ENCODE data around the gene RNF220.
A peak's percentile ranks its signal among the peaks of the same experiment; 100 is the strongest.
"Not testable (repeated sequence)": the region's sequence is repeated elsewhere in the genome, so short reads cannot be mapped to it uniquely, and the experiment has no call there.

Gene RNF220

GRCh38 chr1:44654621-44655187, 249.6 kb downstream of the RNF220 start:
- DNase-seq (no peak), ATAC-seq (no peak)

GRCh38 chr1:44655609-44656008, 250.6 kb downstream of the RNF220 start:
- ATAC-seq: no peak
- DNase-seq: peak; percentile 23

- ATAC-seq: no peak
- DNase-seq: no peak
These were observed 254.5 kb downstream of the RNF220 start for GRCh38 chr1:44659566-44659965.

- ATAC-seq: no peak
- DNase-seq: no peak
These were observed 255.1 kb downstream of the RNF220 start for GRCh38 chr1:44660176-44660575.

- no peak for DNase-seq
These were observed 257.0 kb downstream of the RNF220 start for GRCh38 chr1:44661781-44662682.

GRCh38 chr1:44662683-44663030, 257.6 kb downstream of the RNF220 start:
- ATAC-seq (no peak), DNase-seq (no peak)

More at GRCh38 chr1:44661781-44662682, 257.0 kb downstream of the RNF220 start:
- ATAC-seq: no peak

- DNase-seq (no peak), ATAC-seq (no peak)
These were observed 258.4 kb downstream of the RNF220 start for GRCh38 chr1:44663417-44663816.

GRCh38 chr1:44664730-44665370, 259.8 kb downstream of the RNF220 start:
- ATAC-seq (peak; percentile 80), DNase-seq (peak; percentile 52)

GRCh38 chr1:44666719-44667118, 261.7 kb downstream of the RNF220 start:
- not testable (repeated sequence) for DNase-seq, ATAC-seq

GRCh38 chr1:44670751-44671640, 265.9 kb downstream of the RNF220 start:
- DNase-seq: no peak

GRCh38 chr1:44672254-44672955, 267.4 kb downstream of the RNF220 start:
- no peak for ATAC-seq

More at GRCh38 chr1:44670751-44671640, 265.9 kb downstream of the RNF220 start:
- no peak for ATAC-seq

GRCh38 chr1:44672961-44673674, 268.1 kb downstream of the RNF220 start:
- DNase-seq: no peak
- no peak for ATAC-seq

More at GRCh38 chr1:44672254-44672955, 267.4 kb downstream of the RNF220 start:
- no peak for DNase-seq

- no peak for DNase-seq
- no peak for ATAC-seq
These were observed 268.6 kb downstream of the RNF220 start for GRCh38 chr1:44673675-44674112.

- peak; percentile 98 for ATAC-seq
- DNase-seq: peak; percentile 97
These were observed 269.3 kb downstream of the RNF220 start, which contains the start of the genes ARMH1 and TMEM53 for GRCh38 chr1:44674113-44675000. Gene ARMH1 (plus strand): TSS chr1:44674714. CDS start chr1:44689698, 14,984 bp downstream. Gene TMEM53 (minus strand): TSS chr1:44674481. CDS start chr1:44674391, 90 bp downstream.

GRCh38 chr1:44675186-44675585, 270.1 kb downstream of the RNF220 start:
- DNase-seq: no peak
- ATAC-seq: no peak

GRCh38 chr1:44676484-44677200, 271.6 kb downstream of the RNF220 start:
- no peak for DNase-seq
- no peak for ATAC-seq

GRCh38 chr1:44677201-44677766, 272.2 kb downstream of the RNF220 start:
- ATAC-seq (no peak), DNase-seq (no peak)

GRCh38 chr1:44678120-44678519, 273.1 kb downstream of the RNF220 start:
- DNase-seq (no peak), ATAC-seq (no peak)

Data from stimulated activated naive CD8-positive, alpha-beta T cell treated with anti-CD3 and anti-CD28 coated beads, Interleukin-15, Interleukin-2, amounts not matched to agents 100 U/mL and 50 U/mL, for 24 hours (primary cell).